Gastroesophageal sphincter (tissue), 3 donors: ENCODE data around the gene SLBP.

ENCODE experiments used
- CTCF ChIP-seq, 4 experiments: fragments of 200-600 bp in 2 of 4; fragments of 450-650 bp in 2 of 4; sonication (generic) in 1 of 4; IDR thresholded peaks; one replicate each; pipeline ENCODE4 v1.5.1; 2017 to 2019; ENCODE audit warnings: antibody characterized with exemption in 4 of 4, mild to moderate bottlenecking in 2 of 4, moderate library complexity in 2 of 4
- EP300 ChIP-seq: sonication (generic); formaldehyde crosslinking; IDR thresholded peaks from one replicate; pipeline ENCODE4 v1.6.1; 2017; ENCODE audit warnings: antibody characterized with exemption, mild to moderate bottlenecking

GRCh38 chr4:1654216-1654955 is 57.7 kb downstream of the SLBP start:
- TF ChIP-seq EP300 (no peak), CTCF (IDR thresholded peaks at IDR 0.05) (no peak)
